Measurements from ENCODE around the gene LHFPL6.

The LHFPL6 gene

GRCh38 chr13:39336207-39336606 is 266.8 kb downstream of the LHFPL6 start:
- DNase-seq (no peak), ATAC-seq (ENCODE audit: insufficient read depth, low read depth) (no peak)
- Histone ChIP-seq H2AFZ (ENCODE audit: low read depth, low read length) (no peak overlapping the region), H3K9me3 (ENCODE audit: insufficient read depth, low read length, severe bottlenecking) (no peaks in the 10 kb centered on the region), H3K27ac (ENCODE audit: low read length) (no peak overlapping the region), H3K4me3 (ENCODE audit: low read depth in 1 of 2, low read length in 2 of 2) (no peak overlapping the region), H3K9ac (ENCODE audit: low read depth, low read length) (no peak overlapping the region), H4K20me1 (ENCODE audit: insufficient read depth, low read length) (no peaks in the 10 kb centered on the region), H3K79me2 (ENCODE audit: insufficient read depth, low read length) (no peaks in the 10 kb centered on the region), H3K4me1 (ENCODE audit: insufficient read depth, low read length) (no peaks in the 10 kb centered on the region), H3K27me3 (ENCODE audit: insufficient read depth, low read length, poor library complexity) (no peaks in the 10 kb centered on the region), H3K4me2 (ENCODE audit: insufficient read depth, low read length) (no peak overlapping the region), H3K36me3 (ENCODE audit: insufficient read depth, low read length) (no peaks in the 10 kb centered on the region)
- TF ChIP-seq CTCF (IDR thresholded peaks at IDR 0.05; ENCODE audit: borderline replicate concordance, extremely low read depth, low read length, poor library complexity, severe bottlenecking), result no peak
- no peak for TF ChIP-seq EZH2 (IDR thresholded peaks at IDR 0.05; ENCODE audit: borderline replicate concordance, low read depth, low read length, severe bottlenecking)

GRCh38 chr13:39335721-39336120 is 267.3 kb downstream of the LHFPL6 start:
- ATAC-seq (ENCODE audit: insufficient read depth, low read depth), result no peak

GRCh38 chr13:39330504-39330903 is 272.5 kb downstream of the LHFPL6 start:
- H3K79me2 ChIP-seq (ENCODE audit: insufficient read depth, low read length), result no peaks in the 10 kb centered on the region
- no peaks in the 10 kb centered on the region for H4K20me1 ChIP-seq (ENCODE audit: insufficient read depth, low read length)
- H3K4me1 ChIP-seq (ENCODE audit: insufficient read depth, low read length), result no peaks in the 10 kb centered on the region
- no peak for ATAC-seq (ENCODE audit: insufficient read depth, low read depth)
- H3K36me3 ChIP-seq (ENCODE audit: insufficient read depth, low read length), result no peaks in the 10 kb centered on the region
- no peak for DNase-seq
- no peak overlapping the region for H3K27ac ChIP-seq (ENCODE audit: low read length)
- no peak for TF ChIP-seq CTCF (IDR thresholded peaks at IDR 0.05; ENCODE audit: borderline replicate concordance, extremely low read depth, low read length, poor library complexity, severe bottlenecking)
- TF ChIP-seq EZH2 (IDR thresholded peaks at IDR 0.05; ENCODE audit: borderline replicate concordance, low read depth, low read length, severe bottlenecking), result no peak
- H3K4me2 ChIP-seq (ENCODE audit: insufficient read depth, low read length), result no peak overlapping the region
- H3K4me3 ChIP-seq (ENCODE audit: low read depth in 1 of 2, low read length in 2 of 2), result no peak overlapping the region
- no peaks in the 10 kb centered on the region for H3K27me3 ChIP-seq (ENCODE audit: insufficient read depth, low read length, poor library complexity)
- no peak overlapping the region for H2AFZ ChIP-seq (ENCODE audit: low read depth, low read length)
- no peak overlapping the region for H3K9ac ChIP-seq (ENCODE audit: low read depth, low read length)
- H3K9me3 ChIP-seq (ENCODE audit: insufficient read depth, low read length, severe bottlenecking), result no peaks in the 10 kb centered on the region

More at GRCh38 chr13:39335721-39336120, 267.3 kb downstream of the LHFPL6 start:
- Histone ChIP-seq H3K4me3 (ENCODE audit: low read depth in 1 of 2, low read length in 2 of 2) (no peak overlapping the region), H3K4me2 (ENCODE audit: insufficient read depth, low read length) (no peak overlapping the region), H3K4me1 (ENCODE audit: insufficient read depth, low read length) (no peaks in the 10 kb centered on the region), H3K9me3 (ENCODE audit: insufficient read depth, low read length, severe bottlenecking) (no peaks in the 10 kb centered on the region), H3K27me3 (ENCODE audit: insufficient read depth, low read length, poor library complexity) (no peaks in the 10 kb centered on the region), H3K9ac (ENCODE audit: low read depth, low read length) (no peak overlapping the region), H3K79me2 (ENCODE audit: insufficient read depth, low read length) (no peaks in the 10 kb centered on the region), H4K20me1 (ENCODE audit: insufficient read depth, low read length) (no peaks in the 10 kb centered on the region), H3K27ac (ENCODE audit: low read length) (no peak overlapping the region), H2AFZ (ENCODE audit: low read depth, low read length) (no peak overlapping the region), H3K36me3 (ENCODE audit: insufficient read depth, low read length) (no peaks in the 10 kb centered on the region)
- no peak for TF ChIP-seq CTCF (IDR thresholded peaks at IDR 0.05; ENCODE audit: borderline replicate concordance, extremely low read depth, low read length, poor library complexity, severe bottlenecking)
- no peak for TF ChIP-seq EZH2 (IDR thresholded peaks at IDR 0.05; ENCODE audit: borderline replicate concordance, low read depth, low read length, severe bottlenecking)
- DNase-seq, result no peak

GRCh38 chr13:39329182-39329639 is 273.8 kb downstream of the LHFPL6 start:
- Histone ChIP-seq H3K9ac (ENCODE audit: low read depth, low read length) (no peak overlapping the region), H3K79me2 (ENCODE audit: insufficient read depth, low read length) (no peaks in the 10 kb centered on the region), H3K4me1 (ENCODE audit: insufficient read depth, low read length) (no peaks in the 10 kb centered on the region), H3K27me3 (ENCODE audit: insufficient read depth, low read length, poor library complexity) (no peaks in the 10 kb centered on the region), H3K9me3 (ENCODE audit: insufficient read depth, low read length, severe bottlenecking) (no peaks in the 10 kb centered on the region), H3K27ac (ENCODE audit: low read length) (no peak overlapping the region), H3K4me3 (ENCODE audit: low read depth in 1 of 2, low read length in 2 of 2) (no peak overlapping the region), H3K4me2 (ENCODE audit: insufficient read depth, low read length) (no peak overlapping the region), H2AFZ (ENCODE audit: low read depth, low read length) (no peak overlapping the region), H4K20me1 (ENCODE audit: insufficient read depth, low read length) (no peaks in the 10 kb centered on the region), H3K36me3 (ENCODE audit: insufficient read depth, low read length) (no peaks in the 10 kb centered on the region)
- ATAC-seq (ENCODE audit: insufficient read depth, low read depth) (no peak), DNase-seq (no peak)
- no peak for TF ChIP-seq CTCF (IDR thresholded peaks at IDR 0.05; ENCODE audit: borderline replicate concordance, extremely low read depth, low read length, poor library complexity, severe bottlenecking)
- no peak for TF ChIP-seq EZH2 (IDR thresholded peaks at IDR 0.05; ENCODE audit: borderline replicate concordance, low read depth, low read length, severe bottlenecking)
